Heart left ventricle (tissue), 13 donors: ENCODE measurements around the gene DCDC2B.
"Not testable (repeated sequence)": the region's sequence is repeated elsewhere in the genome, so short reads cannot be mapped to it uniquely, and the experiment has no call there.

Experiments
- CTCF ChIP-seq, 12 donors: fragments of 200-600 bp; sonication (generic) in 4 of 12; IDR thresholded peaks; one replicate each; pipeline versions ENCODE4 v1.5.0 to v1.8.0; 2018 to 2022; ENCODE audit warnings: antibody characterized with exemption in 12 of 12, mild to moderate bottlenecking in 5 of 12
- POLR2A ChIP-seq, 2 donors: fragments of 450-650 bp; IDR thresholded peaks; one replicate each; pipeline ENCODE4 v1.6.1; 2017; ENCODE audit warnings: antibody characterized with exemption in 2 of 2, mild to moderate bottlenecking in 2 of 2, moderate library complexity in 2 of 2
- donor health status: ischemic (EF 13 %, LVEDD 7.1; RV severe dilation, severe dysfunction).
- donor health status: DM: no; HTN: yes; CAD: no.
- donor health status: DM: no; HTN: no; CAD: no.
- donor health status: ischemic (EF 25% LVEDD 6.9; RV normal size, moderate dysfunction).
- donor health status: ischemic (EF 25% LVEDD 5.7; RV mildly dilated, moderate dysfunction).
- donor health status: ischemic (EF 35%, LVEDD 5.7; RV mildly dilated, moderate dysfunction).
- donor health status: nonischemic (EF 11% LVEDD 7.7; RV severe dilation, severe dysfunction).
- donor health status: DM: yes; HTN: yes; CAD: no.
- donor health status: PGD.
- donor health status: ischemic (EF 29% LVEDD 5.4; RV normal size, mild dysfunction).
- donor health status: nonischemic (EF 23%, LVEDD 6.1; RV moderate dilation, normal function).

GRCh38 chr1:32165633-32166032 is 43.3 kb upstream of the DCDC2B start:
- TF ChIP-seq CTCF, POLR2A (IDR thresholded peaks at IDR 0.05): not testable (repeated sequence)
